HG03097 (cell line): ENCODE data around the gene SELP.

Experiments
- ATAC-seq: cut with Tn5 transposase; IDR thresholded peaks from one replicate; pipeline ENCODE4 v1.9.1; 2021; ENCODE audit not compliant: unreplicated experiment, low FRiP score

SELP gene

GRCh38 chr1:169577981-169578738 lies 51.8 kb downstream of the SELP start:
- ATAC-seq = no peak

- ATAC-seq = no peak
Observed at GRCh38 chr1:169576935-169577331, 53.0 kb downstream of the SELP start.

- no peak for ATAC-seq
Observed at GRCh38 chr1:169576241-169576934, 53.5 kb downstream of the SELP start.

GRCh38 chr1:169574336-169574735 lies 55.6 kb downstream of the SELP start:
- ATAC-seq = no peak

GRCh38 chr1:169572187-169572586 lies 57.7 kb downstream of the SELP start:
- ATAC-seq = no peak

GRCh38 chr1:169571450-169571849 lies 58.5 kb downstream of the SELP start:
- no peak for ATAC-seq

GRCh38 chr1:169570172-169570574 lies 59.8 kb downstream of the SELP start:
- no peak for ATAC-seq

GRCh38 chr1:169568497-169568896 lies 61.4 kb downstream of the SELP start:
- ATAC-seq = no peak

GRCh38 chr1:169565335-169566271 lies 64.3 kb downstream of the SELP start:
- no peak for ATAC-seq

GRCh38 chr1:169563650-169564049 lies 66.3 kb downstream of the SELP start:
- no peak for ATAC-seq

GRCh38 chr1:169563019-169563615 lies 66.8 kb downstream of the SELP start:
- ATAC-seq = no peak

- ATAC-seq = no peak
Observed at GRCh38 chr1:169561692-169562091, 68.2 kb downstream of the SELP start.

- no peak for ATAC-seq
Observed at GRCh38 chr1:169557131-169557530, 72.8 kb downstream of the SELP start.

GRCh38 chr1:169550294-169550693 lies 79.6 kb downstream of the SELP start:
- ATAC-seq = no peak

GRCh38 chr1:169548282-169548681 lies 81.6 kb downstream of the SELP start:
- no peak for ATAC-seq

- peak; percentile 68 for ATAC-seq
Observed at GRCh38 chr1:169546087-169546995, 83.6 kb downstream of the SELP start.

- ATAC-seq = no peak
Observed at GRCh38 chr1:169545472-169545871, 84.5 kb downstream of the SELP start.

GRCh38 chr1:169538998-169539871 lies 90.7 kb downstream of the SELP start:
- ATAC-seq = no peak
